NCI-H128 (cell line): ENCODE measurements around the gene ST6GALNAC1.
A peak's percentile ranks its signal among the peaks of the same experiment; 100 is the strongest.

Source experiments
- DNase-seq: peaks from one replicate; lab custom pipeline; 2025; ENCODE audit not compliant: unreplicated experiment; lab: John Stamatoyannopoulos, UW

ST6GALNAC1 gene

GRCh38 chr17:76675648-76676047, 32.1 kb upstream of the ST6GALNAC1 start:
- DNase-seq: no peak

GRCh38 chr17:76674600-76674999, 31.0 kb upstream of the ST6GALNAC1 start:
- no peak for DNase-seq

- no peak for DNase-seq
Measured at GRCh38 chr17:76673729-76674128, 30.2 kb upstream of the ST6GALNAC1 start.

- DNase-seq: no peak
Measured at GRCh38 chr17:76672892-76673291, 29.3 kb upstream of the ST6GALNAC1 start.

GRCh38 chr17:76672270-76672851, 28.8 kb upstream of the ST6GALNAC1 start:
- no peak for DNase-seq

- DNase-seq: no peak
Measured at GRCh38 chr17:76671912-76672262, 28.3 kb upstream of the ST6GALNAC1 start.

GRCh38 chr17:76671123-76671911, 27.8 kb upstream of the ST6GALNAC1 start:
- peak; percentile 98 for DNase-seq

GRCh38 chr17:76670718-76671122, 27.2 kb upstream of the ST6GALNAC1 start:
- DNase-seq: no peak

GRCh38 chr17:76670020-76670717, 26.6 kb upstream of the ST6GALNAC1 start:
- no peak for DNase-seq

- DNase-seq: no peak
Measured at GRCh38 chr17:76667786-76668453, 24.4 kb upstream of the ST6GALNAC1 start.

- DNase-seq: no peak
Measured at GRCh38 chr17:76667491-76667755, 23.9 kb upstream of the ST6GALNAC1 start.

- no peak for DNase-seq
Measured at GRCh38 chr17:76660656-76661042, 17.1 kb upstream of the ST6GALNAC1 start.

GRCh38 chr17:76659928-76660655, 16.5 kb upstream of the ST6GALNAC1 start:
- DNase-seq: no peak

GRCh38 chr17:76658242-76658662, 14.7 kb upstream of the ST6GALNAC1 start:
- no peak for DNase-seq

GRCh38 chr17:76657505-76658241, 14.1 kb upstream of the ST6GALNAC1 start:
- DNase-seq: no peak

- DNase-seq: no peak
Measured at GRCh38 chr17:76654408-76654807, 10.9 kb upstream of the ST6GALNAC1 start.

- DNase-seq: no peak
Measured at GRCh38 chr17:76650504-76650903, 6.9 kb upstream of the ST6GALNAC1 start.

GRCh38 chr17:76646712-76647111, 3.2 kb upstream of the ST6GALNAC1 start:
- no peak for DNase-seq

- no peak for DNase-seq
Measured at GRCh38 chr17:76645481-76645880, 1.9 kb upstream of the ST6GALNAC1 start.

- DNase-seq: no peak
Measured at GRCh38 chr17:76644995-76645394, 1.4 kb upstream of the ST6GALNAC1 start.

GRCh38 chr17:76642994-76643393, 563 bp downstream of the ST6GALNAC1 start:
- no peak for DNase-seq
